Activated naive CD8-positive, alpha-beta T cell treated with anti-CD3 and anti-CD28 coated beads, Interleukin-2, amount 10 ng/mL, durations not matched to agents 7 days and 5 days (primary cell): ENCODE measurements around the gene ST6GALNAC3. TPM values are rescaled to one million over a fixed set of nuclear protein-coding genes. Genes with fewer than 3 reads are reported as not detected.

ENCODE experiments used
- ATAC-seq: fragments of 150-1000 bp; cut with Tn5 transposase; one replicate; pipeline ENCODE4 v1.10.0; 2021; ENCODE audit warnings: low read depth, moderate library complexity
- POLR2A ChIA-PET: fragments of 350-600 bp; sonication (Branson Sonifier 250); formaldehyde crosslinking; loops from one replicate; lab custom pipeline; 2021; ENCODE audit warnings: antibody characterized with exemption; lab: Charles Lee
- DNase-seq: peaks from one replicate; pipeline ENCODE4 v3.0.0; 2021
- H3K27ac Mint-ChIP-seq: one replicate; pipeline ENCODE4 v1.8.0; 2022; ENCODE audit warnings: mild to moderate bottlenecking, mixed read lengths
- H3K27me3 Mint-ChIP-seq: one replicate; pipeline ENCODE4 v1.8.0; 2022; ENCODE audit warnings: mild to moderate bottlenecking, moderate library complexity, mixed read lengths
- H3K36me3 Mint-ChIP-seq: one replicate; pipeline ENCODE4 v1.8.0; 2021; ENCODE audit warnings: mild to moderate bottlenecking, mixed read lengths
- H3K4me1 Mint-ChIP-seq: one replicate; pipeline ENCODE4 v1.8.0; 2021; ENCODE audit warnings: mixed read lengths
- H3K4me3 Mint-ChIP-seq: one replicate; pipeline ENCODE4 v1.8.0; 2022; ENCODE audit warnings: mild to moderate bottlenecking, moderate library complexity, mixed read lengths
- H3K9me3 Mint-ChIP-seq: one replicate; pipeline ENCODE4 v1.8.0; 2021; ENCODE audit warnings: mixed read lengths
- total RNA-seq, 2 experiments: library from RNA; stranded (reverse); gene quantifications; one replicate each; pipeline ENCODE4 v1.2.3, GENCODE V29; 2021

ST6GALNAC3 gene
- total RNA-seq, 2 experiments from 2014 or later, result 0.48 to 0.55 TPM

DNA sequence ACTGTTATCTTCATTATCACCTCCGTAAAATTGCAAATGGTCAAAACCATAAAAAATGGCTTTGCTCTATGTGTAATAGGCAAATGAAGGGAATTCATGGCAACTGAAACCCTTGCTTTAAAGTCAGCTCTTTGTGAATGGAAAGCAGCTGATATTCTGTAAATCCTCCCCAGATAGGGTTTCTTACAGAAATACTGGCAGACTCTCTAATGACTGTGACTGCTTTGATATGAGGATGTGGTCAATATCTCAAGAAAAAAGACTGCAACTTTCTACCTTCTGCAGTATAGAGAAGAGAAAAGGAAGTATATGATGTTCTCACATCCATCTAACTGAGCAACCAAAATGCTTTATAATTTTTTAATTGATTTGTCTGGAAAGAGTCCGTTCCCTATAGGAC, 193.1 kb downstream of the ST6GALNAC3 start:
- peak overlapping the region; percentile 65 for H3K4me3 Mint-ChIP-seq
- H3K27ac Mint-ChIP-seq, result peak overlapping the region; percentile 95
- POLR2A ChIA-PET, result interaction anchor here (0.7 to 1.0 kb wide), 3 partner anchors 9 to 23 kb away, joined by 3 to 4 read pairs (median 3); no protein-coding TSS in a partner anchor
- peaks cover 8% of the 10 kb centered on the region for H3K36me3 Mint-ChIP-seq
- H3K4me1 Mint-ChIP-seq, result peaks cover 48% of the 10 kb centered on the region
- peaks cover 3% of the 10 kb centered on the region for H3K9me3 Mint-ChIP-seq
- DNase-seq, result no peak
- H3K27me3 Mint-ChIP-seq, result no peaks in the 10 kb centered on the region
- ATAC-seq, result peak; percentile 82

GRCh38 chr1:76268341-76268740, 193.8 kb downstream of the ST6GALNAC3 start:
- peaks cover 8% of the 10 kb centered on the region for H3K36me3 Mint-ChIP-seq

DNA sequence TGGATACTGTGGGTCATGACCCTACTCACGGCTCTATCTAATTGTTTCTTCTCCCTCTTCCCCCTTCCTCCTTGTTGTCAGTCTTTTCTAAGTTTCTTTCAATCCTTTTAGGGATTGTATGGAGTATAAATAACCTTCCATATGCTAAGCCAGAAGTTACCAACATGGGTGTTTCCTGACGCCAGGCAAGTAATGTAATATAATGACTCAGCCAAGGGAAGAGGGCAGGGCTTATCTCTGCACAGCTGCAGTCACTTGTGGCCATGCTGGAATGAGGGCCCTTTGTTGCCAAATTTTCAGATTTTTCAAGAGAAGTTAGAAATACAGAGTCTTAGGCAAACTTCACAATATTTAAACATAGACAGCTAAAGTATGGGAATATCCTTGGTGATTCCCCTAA, 194.6 kb downstream of the ST6GALNAC3 start:
- Mint-ChIP-seq H3K4me1 (peaks cover 57% of the 10 kb centered on the region), H3K9me3 (peaks cover 3% of the 10 kb centered on the region), H3K36me3 (peaks cover 6% of the 10 kb centered on the region), H3K4me3 (peak overlapping the region; percentile 65), H3K27ac (peak overlapping the region; percentile 95), H3K27me3 (no peaks in the 10 kb centered on the region)
- ATAC-seq (peak; percentile 46), DNase-seq (no peak)
- POLR2A ChIA-PET, result interaction anchor here (2.4 kb wide), 1 partner anchor 99 kb away, joined by 7 read pairs; no protein-coding TSS in a partner anchor

More at GRCh38 chr1:76268341-76268740, 193.8 kb downstream of the ST6GALNAC3 start:
- H3K4me3 Mint-ChIP-seq, result peak overlapping the region; percentile 65
- ATAC-seq (no peak), DNase-seq (no peak)
- peak overlapping the region; percentile 95 for H3K27ac Mint-ChIP-seq
- H3K27me3 Mint-ChIP-seq, result no peaks in the 10 kb centered on the region
- POLR2A ChIA-PET, result no interaction called here
- peaks cover 3% of the 10 kb centered on the region for H3K9me3 Mint-ChIP-seq
- H3K4me1 Mint-ChIP-seq, result peaks cover 52% of the 10 kb centered on the region

DNA sequence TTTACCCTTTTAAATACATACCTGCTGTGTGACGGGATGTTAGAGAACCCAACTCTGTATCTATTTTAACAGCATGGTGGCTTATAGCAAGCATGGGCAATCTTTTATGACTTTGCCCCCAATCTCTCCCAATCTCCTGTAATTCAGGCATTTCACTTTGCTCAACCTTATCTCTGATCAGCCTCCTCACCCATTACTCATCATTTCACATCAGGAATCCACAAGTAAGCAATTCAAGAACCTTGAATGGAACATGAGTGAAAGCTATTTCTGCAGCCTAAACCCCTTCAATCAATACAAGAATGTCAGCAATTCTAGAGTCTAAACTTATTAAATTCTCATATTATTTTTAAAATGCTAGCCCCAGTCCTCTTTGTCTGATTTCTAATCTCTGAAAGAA, 199.8 kb downstream of the ST6GALNAC3 start:
- POLR2A ChIA-PET, result no interaction called here
- DNase-seq (no peak), ATAC-seq (no peak)

DNA sequence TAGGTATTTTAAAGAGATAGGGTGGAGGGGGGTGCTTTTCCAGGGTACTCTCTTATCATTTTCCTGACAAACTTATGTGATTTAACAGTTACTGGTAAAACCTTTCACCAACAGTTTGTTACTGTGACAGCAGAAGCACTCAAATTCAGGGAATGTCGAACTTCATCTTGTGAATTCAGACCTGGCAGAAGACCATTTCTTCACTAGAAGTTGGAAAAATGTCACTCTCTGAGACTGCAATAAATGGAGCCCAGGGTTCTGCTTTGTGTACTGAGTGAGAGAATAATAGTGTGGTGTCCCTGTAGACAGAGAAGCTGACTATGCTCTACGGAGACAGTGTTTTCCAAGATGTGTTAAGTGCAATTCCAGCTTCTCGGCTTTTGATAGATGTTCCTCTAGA, 200.2 kb downstream of the ST6GALNAC3 start:
- Mint-ChIP-seq H3K27me3 (peaks cover 2% of the 10 kb centered on the region), H3K36me3 (peaks cover 3% of the 10 kb centered on the region), H3K4me3 (no peak overlapping the region), H3K9me3 (peaks cover 3% of the 10 kb centered on the region), H3K4me1 (peaks cover 30% of the 10 kb centered on the region), H3K27ac (no peak overlapping the region)
- DNase-seq (no peak), ATAC-seq (no peak)
- POLR2A ChIA-PET, result no interaction called here

More for the DNA sequence above, 199.8 kb downstream of the ST6GALNAC3 start:
- peaks cover 3% of the 10 kb centered on the region for H3K36me3 Mint-ChIP-seq
- no peak overlapping the region for H3K4me3 Mint-ChIP-seq
- H3K9me3 Mint-ChIP-seq, result peaks cover 3% of the 10 kb centered on the region
- H3K4me1 Mint-ChIP-seq, result peaks cover 32% of the 10 kb centered on the region
- H3K27ac Mint-ChIP-seq, result no peak overlapping the region
- H3K27me3 Mint-ChIP-seq, result peaks cover 2% of the 10 kb centered on the region

DNA sequence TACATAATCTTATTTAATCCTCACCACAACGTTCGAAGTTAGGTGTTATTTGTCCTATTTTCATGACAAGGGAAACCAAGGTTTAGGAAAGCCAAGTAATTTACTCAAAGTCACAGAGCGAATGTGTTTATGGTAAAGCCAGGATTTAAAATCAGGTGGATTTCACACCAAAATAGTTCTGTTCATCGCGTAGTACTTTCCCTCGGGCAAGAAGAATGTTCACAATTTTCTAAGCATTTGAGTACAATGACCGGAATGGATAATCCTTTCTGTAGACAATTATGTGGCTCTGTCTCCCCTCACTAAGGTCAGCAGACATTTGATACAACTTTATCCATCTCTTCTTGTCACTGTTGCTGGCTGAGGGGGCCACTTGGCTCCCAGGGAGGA, 204.2 kb downstream of the ST6GALNAC3 start:
- ATAC-seq (no peak), DNase-seq (no peak)
- H3K27me3 Mint-ChIP-seq, result peaks cover 4% of the 10 kb centered on the region
- POLR2A ChIA-PET, result no interaction called here
- peaks cover 5% of the 10 kb centered on the region for H3K36me3 Mint-ChIP-seq
- H3K27ac Mint-ChIP-seq, result no peak overlapping the region
- peaks cover 1% of the 10 kb centered on the region for H3K9me3 Mint-ChIP-seq
- peaks cover 5% of the 10 kb centered on the region for H3K4me1 Mint-ChIP-seq
- no peak overlapping the region for H3K4me3 Mint-ChIP-seq

- Mint-ChIP-seq H3K36me3 (peaks cover 5% of the 10 kb centered on the region), H3K4me1 (peaks cover 3% of the 10 kb centered on the region), H3K9me3 (peaks cover 1% of the 10 kb centered on the region), H3K27ac (no peak overlapping the region), H3K4me3 (no peak overlapping the region), H3K27me3 (peaks cover 4% of the 10 kb centered on the region)
- POLR2A ChIA-PET, result no interaction called here
- DNase-seq (no peak), ATAC-seq (no peak)
These were observed 204.7 kb downstream of the ST6GALNAC3 start for GRCh38 chr1:76279101-76279748.

GRCh38 chr1:76281306-76281705, 206.8 kb downstream of the ST6GALNAC3 start:
- H3K4me1 Mint-ChIP-seq, result peaks cover 16% of the 10 kb centered on the region
- POLR2A ChIA-PET, result no interaction called here
- ATAC-seq, result no peak

DNA sequence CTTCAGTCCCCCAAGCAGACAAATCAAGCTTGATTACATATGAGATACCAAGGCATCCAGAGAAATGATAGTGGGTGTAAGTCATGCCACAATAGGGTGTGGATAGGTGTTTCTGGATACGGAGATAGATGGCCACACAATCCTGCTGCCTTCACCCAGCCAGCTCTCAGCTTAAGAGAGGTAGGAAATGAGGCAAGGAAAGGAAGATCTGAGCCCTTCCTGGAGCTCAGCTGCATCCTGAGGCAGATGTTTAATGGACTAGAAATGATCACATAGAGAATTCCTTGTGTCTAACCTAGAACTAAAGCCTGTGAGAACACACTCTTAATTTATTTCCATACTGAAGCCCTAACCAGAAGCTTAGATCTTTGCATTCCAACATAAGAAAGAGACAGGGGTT, 210.3 kb downstream of the ST6GALNAC3 start:
- Mint-ChIP-seq H3K36me3 (peaks cover 4% of the 10 kb centered on the region), H3K9me3 (peaks cover 1% of the 10 kb centered on the region), H3K4me1 (peaks cover 37% of the 10 kb centered on the region), H3K4me3 (peak overlapping the region; percentile 51), H3K27ac (peak overlapping the region; percentile 49), H3K27me3 (peaks cover 2% of the 10 kb centered on the region)
- no peak for DNase-seq
- POLR2A ChIA-PET, result interaction anchor here (0.6 to 0.7 kb wide), 3 partner anchors 17 to 466 kb away, joined by 3 read pairs; no protein-coding TSS in a partner anchor
- peak; percentile 20 for ATAC-seq

More at GRCh38 chr1:76281306-76281705, 206.8 kb downstream of the ST6GALNAC3 start:
- Mint-ChIP-seq H3K27ac (no peak overlapping the region), H3K4me3 (no peak overlapping the region), H3K9me3 (peaks cover 1% of the 10 kb centered on the region), H3K36me3 (peaks cover 5% of the 10 kb centered on the region), H3K27me3 (peaks cover 4% of the 10 kb centered on the region)
- DNase-seq, result no peak

DNA sequence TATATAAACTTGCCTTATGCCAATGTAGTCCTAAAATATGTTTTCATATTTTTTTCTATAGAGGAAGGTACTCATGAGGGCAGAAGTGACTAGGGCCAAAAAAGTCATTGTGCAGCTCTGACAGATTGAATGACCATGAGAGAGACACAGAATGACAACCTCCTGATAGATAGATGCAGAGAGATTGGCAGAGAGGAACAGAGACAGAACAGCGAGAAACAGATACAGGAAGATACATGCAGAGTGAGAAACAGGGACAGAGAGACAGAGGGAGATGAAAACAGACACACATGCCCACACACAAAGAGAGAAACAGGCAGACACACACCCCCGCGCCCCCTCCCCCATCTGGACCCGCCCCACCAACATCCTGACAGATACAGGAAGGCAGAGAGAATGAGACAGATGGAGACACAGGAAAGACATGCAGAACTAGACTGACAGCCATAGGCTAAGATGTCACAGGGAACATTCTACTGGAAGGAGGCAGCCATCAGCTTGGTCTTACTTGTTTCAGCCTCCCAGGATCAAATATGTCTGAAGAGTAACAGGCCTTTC, 211.1 kb downstream of the ST6GALNAC3 start:
- ATAC-seq (peak; percentile 59), DNase-seq (no peak)
- peaks cover 2% of the 10 kb centered on the region for H3K36me3 Mint-ChIP-seq
- peak overlapping the region; percentile 28 for H3K4me3 Mint-ChIP-seq
- peaks cover 1% of the 10 kb centered on the region for H3K9me3 Mint-ChIP-seq
- no peaks in the 10 kb centered on the region for H3K27me3 Mint-ChIP-seq
- peaks cover 39% of the 10 kb centered on the region for H3K4me1 Mint-ChIP-seq
- POLR2A ChIA-PET, result interaction anchor here (1.6 kb wide), 1 partner anchor 14 kb away, joined by 3 read pairs; no protein-coding TSS in a partner anchor
- H3K27ac Mint-ChIP-seq, result peak overlapping the region; percentile 89

GRCh38 chr1:76287917-76288316, 213.4 kb downstream of the ST6GALNAC3 start:
- POLR2A ChIA-PET, result interaction anchor here (0.5 kb wide), 1 partner anchor 31 kb away, joined by 3 read pairs; no protein-coding TSS in a partner anchor
- H3K27me3 Mint-ChIP-seq, result no peaks in the 10 kb centered on the region
- no peak overlapping the region for H3K27ac Mint-ChIP-seq
- H3K36me3 Mint-ChIP-seq, result peaks cover 2% of the 10 kb centered on the region
- DNase-seq (no peak), ATAC-seq (no peak)
- H3K4me3 Mint-ChIP-seq, result no peak overlapping the region
- peaks cover 1% of the 10 kb centered on the region for H3K9me3 Mint-ChIP-seq
- peaks cover 49% of the 10 kb centered on the region for H3K4me1 Mint-ChIP-seq

GRCh38 chr1:76288758-76289483, 214.4 kb downstream of the ST6GALNAC3 start:
- DNase-seq (no peak), ATAC-seq (no peak)
- POLR2A ChIA-PET, result no interaction called here
- Mint-ChIP-seq H3K36me3 (no peaks in the 10 kb centered on the region), H3K4me3 (peak overlapping the region; percentile 2), H3K27ac (peak overlapping the region; percentile 62), H3K9me3 (no peaks in the 10 kb centered on the region), H3K27me3 (no peaks in the 10 kb centered on the region), H3K4me1 (peaks cover 55% of the 10 kb centered on the region)

- Mint-ChIP-seq H3K4me1 (peaks cover 56% of the 10 kb centered on the region), H3K36me3 (no peaks in the 10 kb centered on the region), H3K4me3 (no peak overlapping the region), H3K27me3 (no peaks in the 10 kb centered on the region), H3K27ac (peak overlapping the region; percentile 62), H3K9me3 (no peaks in the 10 kb centered on the region)
- no peak for DNase-seq
- POLR2A ChIA-PET, result interaction anchor here (1.4 kb wide), 1 partner anchor 22 kb away, joined by 4 read pairs; no protein-coding TSS in a partner anchor
- ATAC-seq, result no peak
These were observed 215.1 kb downstream of the ST6GALNAC3 start for GRCh38 chr1:76289692-76290091.
